ENCODE measurements around the gene ATP8A1.

The ATP8A1 gene

DNA sequence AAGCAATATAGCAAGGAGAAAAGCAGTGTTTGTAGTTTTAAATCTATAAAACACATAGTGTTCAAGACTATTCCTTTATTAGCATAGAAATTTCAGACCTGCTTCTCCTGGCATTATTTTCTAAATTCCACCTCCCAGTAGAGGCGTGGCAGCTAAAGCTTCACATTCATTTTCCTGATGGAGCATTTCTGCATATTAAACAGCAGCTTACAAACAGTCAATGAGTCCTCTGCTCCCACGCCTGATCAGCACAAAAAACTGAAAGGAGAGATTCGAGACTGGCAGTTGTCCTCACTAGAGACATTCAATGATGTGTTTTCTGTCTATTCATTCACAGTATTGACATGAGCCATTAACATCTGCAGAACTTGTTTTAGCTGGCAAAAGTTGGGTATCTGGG, 198.2 kb downstream of the ATP8A1 start:
- TF ChIP-seq, protein P1, sequence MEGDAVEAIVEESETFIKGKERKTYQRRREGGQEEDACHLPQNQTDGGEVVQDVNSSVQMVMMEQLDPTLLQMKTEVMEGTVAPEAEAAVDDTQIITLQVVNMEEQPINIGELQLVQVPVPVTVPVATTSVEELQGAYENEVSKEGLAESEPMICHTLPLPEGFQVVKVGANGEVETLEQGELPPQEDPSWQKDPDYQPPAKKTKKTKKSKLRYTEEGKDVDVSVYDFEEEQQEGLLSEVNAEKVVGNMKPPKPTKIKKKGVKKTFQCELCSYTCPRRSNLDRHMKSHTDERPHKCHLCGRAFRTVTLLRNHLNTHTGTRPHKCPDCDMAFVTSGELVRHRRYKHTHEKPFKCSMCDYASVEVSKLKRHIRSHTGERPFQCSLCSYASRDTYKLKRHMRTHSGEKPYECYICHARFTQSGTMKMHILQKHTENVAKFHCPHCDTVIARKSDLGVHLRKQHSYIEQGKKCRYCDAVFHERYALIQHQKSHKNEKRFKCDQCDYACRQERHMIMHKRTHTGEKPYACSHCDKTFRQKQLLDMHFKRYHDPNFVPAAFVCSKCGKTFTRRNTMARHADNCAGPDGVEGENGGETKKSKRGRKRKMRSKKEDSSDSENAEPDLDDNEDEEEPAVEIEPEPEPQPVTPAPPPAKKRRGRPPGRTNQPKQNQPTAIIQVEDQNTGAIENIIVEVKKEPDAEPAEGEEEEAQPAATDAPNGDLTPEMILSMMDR (IDR thresholded peaks at IDR 0.05; ENCODE audit: low read depth, low read length) = no peak
- H3K4me3 ChIP-seq (ENCODE audit: low read depth, low read length) = no peak overlapping the region

DNA sequence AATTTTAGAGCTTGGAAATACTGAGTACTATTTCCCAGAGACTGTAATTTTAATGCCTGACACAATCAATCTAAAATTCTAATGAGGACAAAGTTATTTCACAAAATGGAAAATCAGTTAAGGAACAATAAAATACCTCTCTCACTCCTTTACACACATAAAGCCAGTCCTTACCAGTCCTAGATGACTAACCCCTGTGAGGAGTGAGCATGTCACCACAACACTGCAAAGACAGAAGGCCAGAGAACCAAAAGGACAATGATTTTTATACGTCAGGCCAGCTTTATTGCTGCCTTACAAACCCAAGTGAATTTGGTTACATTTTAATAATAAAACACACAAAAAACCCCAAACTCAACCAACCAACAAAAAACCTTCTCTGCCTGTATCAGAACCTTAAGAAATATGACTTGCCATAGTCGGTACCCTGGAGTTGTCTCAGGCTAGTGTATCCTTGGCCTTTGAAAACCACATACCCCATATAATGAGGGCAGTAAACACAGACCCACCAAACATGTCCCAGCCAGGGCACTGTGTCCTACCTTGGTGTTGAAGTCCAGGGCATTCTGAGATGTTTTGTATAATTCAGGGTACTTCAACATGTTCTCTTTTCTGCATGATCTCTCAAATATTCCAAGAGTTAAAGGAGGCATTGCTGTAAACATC, 202.0 kb downstream of the ATP8A1 start:
- H3K4me3 ChIP-seq (ENCODE audit: low read depth, low read length) = no peak overlapping the region
- TF ChIP-seq, protein P1 (IDR thresholded peaks at IDR 0.05; ENCODE audit: low read depth, low read length) = no peak

DNA sequence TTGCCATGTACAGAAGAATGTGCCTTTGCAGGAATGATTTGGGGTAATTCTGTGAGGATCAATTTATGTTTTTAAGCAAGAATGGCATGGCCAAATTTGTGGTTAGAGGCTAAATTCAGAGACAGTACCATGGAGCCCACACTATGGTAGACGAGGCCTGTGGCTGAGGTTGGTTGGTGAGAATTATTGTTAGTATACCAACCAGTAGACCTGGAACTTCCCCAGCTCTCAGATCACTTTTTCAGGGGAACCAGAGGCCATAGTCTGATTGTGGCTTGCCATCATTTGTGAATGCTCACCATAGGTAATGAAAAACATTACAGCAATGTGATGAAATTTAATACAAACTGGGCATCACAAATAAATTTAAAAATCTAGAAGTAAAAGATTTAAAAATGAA, 203.3 kb downstream of the ATP8A1 start:
- H3K4me3 ChIP-seq (ENCODE audit: low read depth, low read length) = no peak overlapping the region
- TF ChIP-seq, protein P1 (IDR thresholded peaks at IDR 0.05; ENCODE audit: low read depth, low read length) = no peak

DNA sequence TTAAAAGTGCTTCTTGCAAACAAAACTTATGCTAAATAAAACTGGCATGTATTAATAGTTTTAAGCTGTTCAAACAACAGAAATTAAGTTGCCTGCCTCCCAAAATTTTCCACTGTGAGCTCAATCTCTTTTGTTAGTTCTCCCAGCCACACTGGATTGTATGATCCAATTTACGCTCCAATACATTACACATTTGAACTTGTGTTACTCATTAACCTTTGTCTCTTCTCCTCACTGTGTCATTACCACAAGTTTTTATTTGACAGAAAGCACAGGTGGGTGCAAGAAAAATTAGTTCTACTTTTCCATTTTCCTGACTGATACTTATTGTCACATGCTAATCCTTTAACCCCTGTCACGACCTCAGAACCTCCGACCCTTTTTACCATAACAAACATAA, 204.1 kb downstream of the ATP8A1 start:
- TF ChIP-seq, protein P1 (IDR thresholded peaks at IDR 0.05; ENCODE audit: low read depth, low read length) = no peak
- H3K4me3 ChIP-seq (ENCODE audit: low read depth, low read length) = no peak overlapping the region

DNA sequence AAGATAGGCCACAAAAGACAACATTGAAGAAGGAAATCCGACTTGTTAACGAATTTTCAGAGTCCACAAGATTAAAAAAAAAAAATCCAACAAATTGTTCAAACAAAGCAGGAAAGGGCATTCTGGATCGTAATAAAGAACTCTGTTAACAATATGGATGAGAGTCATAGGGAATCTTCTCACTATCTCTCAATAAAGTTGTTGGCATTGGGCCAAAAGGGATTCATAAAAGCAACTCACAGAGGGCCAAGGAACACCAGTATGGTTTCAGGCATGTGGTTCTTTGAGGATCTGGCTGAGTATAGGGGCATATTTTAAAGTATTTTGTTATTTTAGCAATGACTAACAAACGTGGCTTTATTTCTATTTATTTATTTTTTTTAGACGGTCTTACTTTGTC, 210.1 kb downstream of the ATP8A1 start:
- TF ChIP-seq, protein P1 (IDR thresholded peaks at IDR 0.05; ENCODE audit: low read depth, low read length) = no peak
- H3K4me3 ChIP-seq (ENCODE audit: low read depth, low read length) = no peak overlapping the region

DNA sequence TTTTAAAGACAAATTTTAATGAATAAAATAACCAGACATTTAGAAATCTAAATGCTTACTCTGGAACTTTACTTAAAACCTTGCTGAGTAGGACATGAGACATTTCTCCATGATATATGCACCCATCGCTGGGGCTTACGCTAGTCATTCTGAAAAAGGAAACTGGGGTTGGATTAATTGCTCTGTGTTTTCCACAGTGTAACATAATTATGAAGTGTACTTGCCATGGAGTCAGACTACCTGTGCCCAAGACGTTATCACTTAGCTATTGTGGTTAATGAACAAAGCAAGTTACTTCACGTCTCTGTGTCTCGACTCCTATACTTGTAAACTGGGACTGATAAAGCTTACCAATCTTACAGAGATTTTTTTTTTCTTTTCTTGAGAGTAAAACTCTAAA, 211.9 kb downstream of the ATP8A1 start:
- H3K4me3 ChIP-seq (ENCODE audit: low read depth, low read length) = no peak overlapping the region
- TF ChIP-seq, protein P1 (IDR thresholded peaks at IDR 0.05; ENCODE audit: low read depth, low read length) = no peak

DNA sequence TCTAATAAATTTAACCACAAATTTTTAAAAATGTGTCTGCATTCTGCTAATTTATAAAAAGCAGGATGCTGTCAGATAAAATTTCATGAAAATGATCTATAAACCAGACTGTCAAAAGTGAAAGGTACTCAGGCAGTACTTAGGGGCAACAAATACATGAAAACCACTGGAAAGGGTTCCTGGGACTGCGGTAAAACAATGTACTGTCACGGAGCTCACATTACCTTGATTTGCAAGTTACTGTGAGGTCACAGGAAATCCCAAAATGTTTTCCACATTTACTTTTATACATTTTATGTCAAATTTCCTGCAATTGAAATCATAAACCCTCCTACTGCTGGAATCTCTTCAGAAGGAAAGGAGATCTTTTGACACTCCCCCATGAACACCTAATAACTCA, 214.3 kb downstream of the ATP8A1 start:
- no peak overlapping the region for H3K4me3 ChIP-seq (ENCODE audit: low read depth, low read length)
- TF ChIP-seq, protein P1 (IDR thresholded peaks at IDR 0.05; ENCODE audit: low read depth, low read length) = no peak
